Endothelial cell of hepatic sinusoid (primary cell): ENCODE data around the gene MYOM1.

Source experiments
- in situ Hi-C: cut with HindIII; loops from 2 replicates; pipeline ENCODE4 v1.10.0; 2017; ENCODE audit warnings: low sequenced_read_pairs

The MYOM1 gene

DNA sequence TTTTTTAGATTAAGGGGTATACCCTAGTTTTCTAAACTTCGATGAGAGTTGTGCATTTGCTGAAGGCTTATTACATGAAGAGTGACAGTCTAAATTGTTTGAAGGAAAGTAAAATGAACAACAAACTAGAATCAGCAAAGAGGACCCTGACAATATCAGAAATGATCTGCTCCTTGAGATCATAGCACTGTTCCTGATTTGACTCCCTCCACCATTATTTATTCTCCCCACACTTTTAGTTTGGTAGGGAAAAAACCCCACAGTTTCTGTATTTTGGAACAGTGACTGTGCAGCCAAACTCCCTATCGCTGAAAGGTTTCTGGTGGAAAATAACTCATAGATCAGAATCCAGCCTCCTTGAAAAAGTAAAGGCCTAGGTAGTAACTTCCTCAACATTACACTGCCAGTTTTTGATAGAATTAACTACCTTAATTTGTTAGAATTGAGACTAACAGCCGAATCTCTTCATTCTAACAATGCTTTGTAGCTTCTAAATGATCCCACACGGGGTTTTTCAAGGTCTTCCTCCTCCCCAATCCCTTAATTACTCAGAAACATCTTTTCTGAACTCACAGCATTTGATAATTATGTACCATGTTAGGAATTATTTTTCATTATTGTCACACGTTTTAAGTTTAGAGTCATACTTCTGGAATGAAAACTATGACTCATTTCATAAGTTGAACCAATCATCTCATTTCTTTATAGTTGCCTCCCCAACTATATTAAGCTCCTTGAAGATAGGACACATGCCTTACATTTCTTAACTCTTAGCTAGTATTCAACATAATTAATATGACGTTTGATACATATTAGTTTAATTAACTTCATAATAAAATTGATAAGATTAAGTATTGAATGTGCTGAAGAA, 30.7 kb upstream of the MYOM1 start:
- in situ Hi-C loops: loop anchor here (5.0 kb wide), 1 partner anchor 417 kb away; no protein-coding TSS in a partner anchor

- in situ Hi-C loops: no loop called here
Observed at GRCh38 chr18:3248658-3249359, 29.0 kb upstream of the MYOM1 start.

DNA sequence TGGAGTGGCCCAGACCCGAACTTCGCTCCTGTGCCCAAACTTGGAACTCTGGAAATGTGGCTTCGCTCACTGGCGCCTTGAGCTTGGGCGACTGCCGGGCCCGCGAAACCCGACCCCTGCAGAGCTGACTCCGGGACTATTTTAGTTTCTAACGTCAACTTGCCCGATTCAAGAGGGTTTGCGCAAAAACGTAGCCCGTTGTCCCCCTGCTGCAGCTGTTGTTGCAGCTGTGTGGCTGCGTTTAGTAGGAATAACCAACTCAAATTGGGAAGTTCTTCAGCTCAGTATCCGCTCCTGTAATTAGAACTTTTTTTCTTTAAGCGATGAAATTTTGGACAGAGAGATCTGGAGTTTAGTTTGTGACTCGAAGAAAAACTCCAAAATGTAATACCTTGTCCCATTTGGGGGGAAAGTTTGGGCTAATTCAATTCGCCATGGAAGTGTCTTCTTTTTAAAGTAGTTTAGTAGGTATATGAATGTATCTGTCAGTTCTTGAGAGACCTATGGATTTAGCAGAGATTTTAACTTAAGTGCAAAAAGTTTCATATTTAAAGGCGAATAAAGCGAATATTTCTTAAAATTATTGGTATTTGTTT, 28.4 kb upstream of the MYOM1 start:
- in situ Hi-C loops: no loop called here

DNA sequence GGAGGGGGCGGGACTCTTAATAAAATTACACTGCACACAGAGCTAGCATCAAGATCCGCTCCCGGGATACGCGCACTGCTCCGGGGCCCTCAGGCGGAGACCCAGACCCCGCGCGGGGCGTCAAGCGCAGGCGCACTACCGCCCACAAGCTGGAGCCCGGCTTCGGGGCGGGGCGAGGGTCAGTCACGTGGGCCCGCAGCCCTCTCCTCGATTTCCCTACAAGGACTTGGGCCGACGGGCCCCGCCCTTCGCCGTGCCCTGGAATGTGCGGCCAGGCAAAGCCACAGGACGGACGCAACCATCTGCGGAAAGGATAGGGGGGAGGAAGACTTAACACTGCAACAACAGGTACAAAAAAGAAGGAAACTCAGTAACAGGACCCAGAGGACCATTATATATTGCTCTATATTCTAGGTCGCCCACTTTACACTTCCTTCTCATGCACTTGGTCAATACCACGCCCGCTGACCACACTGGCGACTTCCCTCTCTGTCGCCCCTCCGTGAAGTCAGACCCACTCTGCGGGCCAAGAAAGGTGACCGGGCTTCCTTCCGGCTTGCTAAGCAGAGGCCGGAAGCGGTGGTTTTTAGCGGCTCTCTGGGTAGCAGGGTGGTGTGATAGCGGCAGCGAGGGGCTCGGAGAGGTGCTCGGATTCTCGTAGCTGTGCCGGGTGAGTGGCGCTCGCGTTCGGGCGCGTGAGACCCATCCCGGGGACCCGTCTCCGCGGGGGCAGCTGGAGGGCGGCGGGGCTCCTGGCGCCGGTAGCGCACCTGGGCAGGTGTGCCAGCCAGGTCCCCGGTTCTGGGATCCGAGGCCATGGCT, 27.7 kb upstream of the MYOM1 start, which contains the start of gene MYL12A:
MYL12A (plus strand) TSS at position 562 of the 822 bp plus-strand sequence. CDS start 5,447 bp downstream, outside the sequence.
- in situ Hi-C loops: no loop called here

GRCh38 chr18:3246635-3247239, 27.0 kb upstream of the MYOM1 start:
- in situ Hi-C loops: no loop called here

- in situ Hi-C loops: no loop called here
Observed at GRCh38 chr18:3245853-3246634, 26.3 kb upstream of the MYOM1 start.

DNA sequence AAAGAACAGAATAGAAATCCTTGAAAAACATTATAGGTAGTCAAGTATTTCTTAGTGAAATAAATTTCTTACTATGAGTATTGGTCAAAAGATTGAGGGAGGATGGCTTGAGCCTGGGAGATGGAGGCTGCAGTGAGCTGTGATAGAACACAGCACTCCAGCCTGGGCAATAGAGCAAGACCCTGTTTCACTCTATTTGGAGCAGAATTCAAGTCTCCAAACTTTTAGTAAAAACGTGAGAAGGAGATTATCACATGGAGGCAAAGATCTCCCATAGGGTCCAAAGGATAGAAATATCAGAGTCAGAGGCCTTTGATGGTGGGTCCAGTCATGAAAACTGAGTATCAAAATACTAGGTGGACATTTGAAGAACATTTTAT, 25.4 kb upstream of the MYOM1 start:
- in situ Hi-C loops: no loop called here

DNA sequence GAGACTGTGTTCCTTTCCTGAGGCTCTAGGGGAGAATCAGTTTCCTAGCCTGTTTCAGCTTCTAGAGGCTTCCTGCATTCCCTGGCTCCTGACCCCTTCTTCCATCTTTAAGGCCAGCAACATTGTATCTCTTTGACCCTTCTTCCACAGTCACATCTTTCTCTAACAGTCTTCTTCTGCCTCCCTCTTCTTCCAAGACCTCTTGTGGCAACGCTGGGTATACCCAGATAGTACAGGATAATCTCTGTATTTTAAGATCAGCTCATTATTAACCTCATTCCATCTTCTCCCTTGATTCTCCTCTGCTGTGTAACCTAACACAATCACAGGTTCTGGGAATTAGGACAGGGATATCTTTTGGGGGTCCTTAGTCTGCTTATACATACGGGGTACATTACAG, 19.0 kb upstream of the MYOM1 start:
- in situ Hi-C loops: no loop called here

- in situ Hi-C loops: no loop called here
Observed at GRCh38 chr18:3236470-3236869, 16.7 kb upstream of the MYOM1 start.

DNA sequence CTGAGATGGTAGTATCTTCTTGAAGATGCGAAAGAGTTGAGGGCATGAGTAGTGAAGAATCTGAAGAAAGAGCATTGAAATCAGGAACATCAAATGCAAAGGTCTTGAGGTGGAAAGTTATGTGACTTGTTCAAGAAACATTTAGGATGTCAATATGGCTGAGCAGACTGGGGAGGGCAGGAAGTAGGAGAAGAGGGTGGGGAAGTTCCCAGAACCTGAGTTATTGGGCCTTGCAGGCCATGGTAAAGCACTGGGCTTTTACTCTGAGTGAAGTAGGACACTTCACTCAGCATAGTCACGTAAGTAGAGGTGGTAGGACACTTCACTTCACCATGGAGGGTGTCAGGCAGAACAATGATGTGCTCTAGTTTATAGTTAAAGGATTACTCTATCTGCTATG, 16.1 kb upstream of the MYOM1 start:
- in situ Hi-C loops: no loop called here

DNA sequence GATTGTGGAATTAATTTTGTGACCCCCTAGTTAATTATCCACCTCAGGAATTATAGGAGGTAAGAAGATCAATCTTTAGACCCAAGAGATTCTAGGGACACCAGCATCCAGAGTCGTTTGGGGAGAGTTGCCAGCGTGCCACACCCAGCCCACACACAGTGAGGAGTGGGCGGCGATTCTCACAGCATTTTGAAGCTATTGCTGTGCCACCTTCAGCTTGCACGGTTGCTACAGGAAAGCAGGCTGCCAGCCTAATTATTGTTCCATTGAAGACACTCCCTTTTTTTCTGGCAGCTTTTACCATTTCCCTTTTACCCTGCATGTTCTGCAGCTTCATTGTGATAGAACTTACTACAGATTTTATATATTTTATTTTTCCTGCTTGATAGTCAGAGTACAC, 14.7 kb upstream of the MYOM1 start:
- in situ Hi-C loops: no loop called here

DNA sequence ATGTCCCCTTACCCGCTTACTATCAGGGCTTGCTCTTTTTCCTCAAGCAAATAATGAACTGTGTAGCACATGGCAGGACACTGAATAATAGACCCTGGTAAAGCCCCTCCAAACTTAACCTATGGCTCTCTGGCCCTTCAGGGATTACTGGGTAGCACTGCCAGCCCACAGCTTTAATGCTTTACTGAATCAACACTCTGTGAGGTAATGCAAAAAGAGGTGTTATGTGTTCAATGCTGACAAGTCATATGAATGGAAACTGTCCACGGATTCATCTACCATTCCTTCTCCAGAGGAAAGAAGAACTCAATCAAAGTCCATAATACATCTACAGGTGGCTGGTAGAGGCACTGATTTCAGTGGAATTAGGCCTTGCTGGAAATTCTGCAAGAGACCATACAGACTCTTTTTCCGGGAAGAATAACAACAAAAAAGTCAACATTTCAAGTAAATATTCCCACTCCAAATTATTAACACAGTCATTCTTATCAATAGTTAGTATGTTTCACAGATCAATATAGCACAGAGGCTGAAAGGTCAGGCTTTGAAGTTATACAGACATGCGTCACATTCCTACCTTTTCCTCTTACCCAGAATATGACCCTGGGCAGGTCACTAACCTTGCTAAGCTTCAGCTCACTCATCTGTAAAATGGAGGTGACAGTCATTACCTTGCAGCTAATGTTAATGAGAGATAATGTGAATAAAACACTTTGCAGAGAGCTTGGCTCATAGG, 13.8 kb upstream of the MYOM1 start:
- in situ Hi-C loops: no loop called here

GRCh38 chr18:3233004-3233403, 13.2 kb upstream of the MYOM1 start:
- in situ Hi-C loops: no loop called here

DNA sequence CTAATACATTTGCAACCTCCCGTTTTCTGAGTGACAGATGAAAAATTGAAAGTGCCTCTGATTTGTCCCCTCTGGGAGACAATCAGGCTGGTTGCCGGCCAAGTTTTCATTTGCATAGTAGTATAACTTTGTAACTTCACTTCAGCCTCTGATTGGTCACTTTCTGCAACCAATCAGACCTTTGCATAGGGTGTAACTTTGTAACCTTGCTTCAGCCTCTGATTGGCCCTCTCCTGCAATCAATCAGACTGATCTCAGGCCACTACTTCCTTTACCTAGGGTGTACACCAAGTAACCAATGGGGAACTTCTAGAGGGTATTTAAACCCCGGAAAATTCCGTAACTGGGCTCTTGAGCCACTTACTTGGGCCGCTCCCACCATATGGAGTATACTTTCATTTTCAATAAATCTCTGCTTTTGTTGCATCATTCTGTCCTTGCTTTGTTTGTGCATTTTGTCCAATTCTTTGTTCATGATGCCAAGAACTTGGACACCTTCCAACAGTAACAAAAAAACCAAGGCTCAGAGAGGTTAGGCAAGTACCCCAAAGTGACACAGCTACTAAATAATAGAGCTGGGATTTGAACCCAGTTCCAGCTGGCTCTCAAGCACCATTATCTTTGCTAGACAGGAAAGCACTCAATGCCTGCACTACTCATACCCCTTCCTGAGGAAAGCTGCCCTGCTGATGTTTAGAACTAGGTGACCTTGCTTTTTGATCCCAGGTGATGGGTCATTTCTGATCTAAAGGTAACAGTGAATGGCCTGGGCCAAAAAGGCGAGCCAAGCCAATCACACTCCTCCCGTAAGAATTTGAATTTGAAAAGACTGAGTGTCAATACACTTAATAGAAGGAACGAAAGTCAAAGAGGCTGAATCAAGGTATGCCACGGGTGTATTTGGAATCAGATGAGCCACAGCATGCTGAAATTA, 10.9 kb upstream of the MYOM1 start:
- in situ Hi-C loops: no loop called here

DNA sequence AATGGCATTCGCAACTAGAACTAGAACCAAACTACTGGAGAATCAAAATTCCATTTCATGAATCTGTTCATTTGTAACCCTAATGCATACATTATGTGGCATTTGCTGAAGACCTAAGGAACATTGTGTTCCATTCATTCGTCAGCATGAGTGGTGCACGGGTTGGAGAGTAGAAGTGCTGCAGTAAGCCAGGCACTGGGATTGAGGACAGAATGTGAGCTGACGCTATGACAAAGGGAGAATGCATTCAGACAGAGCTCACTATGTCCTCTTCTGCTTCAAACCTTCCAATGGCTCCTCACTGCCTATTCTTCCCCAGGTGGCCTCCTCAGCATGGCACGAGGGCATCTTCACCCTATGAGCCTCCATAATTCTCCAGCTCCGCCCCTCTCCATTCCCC, 6.3 kb upstream of the MYOM1 start:
- in situ Hi-C loops: no loop called here

- in situ Hi-C loops: no loop called here
Observed at GRCh38 chr18:3225588-3225987, 5.8 kb upstream of the MYOM1 start.

GRCh38 chr18:3224223-3224622, 4.5 kb upstream of the MYOM1 start:
- in situ Hi-C loops: loop anchor here (5.0 kb wide), 1 partner anchor 37 kb away; no protein-coding TSS in a partner anchor

DNA sequence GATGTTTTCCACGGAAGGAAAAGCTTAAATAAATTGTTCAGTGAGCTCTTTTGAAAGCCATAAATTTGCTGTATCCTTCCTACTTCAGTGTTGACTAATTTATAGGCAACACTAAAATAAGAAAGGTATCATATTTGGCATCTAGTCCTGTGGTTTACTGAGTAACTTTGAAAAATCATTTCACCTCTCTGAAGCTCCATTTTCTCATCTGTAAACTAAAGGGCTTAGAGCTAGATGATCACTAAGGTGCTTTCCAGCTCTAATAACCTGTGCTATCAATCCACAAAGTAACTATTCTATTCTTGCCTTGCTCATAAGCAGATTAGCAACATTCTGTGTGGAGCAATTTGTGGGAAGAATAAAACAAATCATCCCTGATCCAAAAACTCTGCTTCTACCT, 3.6 kb upstream of the MYOM1 start:
- in situ Hi-C loops: loop anchor here (5.0 kb wide), 1 partner anchor 36 kb away; no protein-coding TSS in a partner anchor
